ENCODE data around the gene NCAN.
A peak's percentile ranks its signal among the peaks of the same experiment; 100 is the strongest.

The NCAN gene

GRCh38 chr19:19176950-19177349 lies 34.8 kb upstream of the NCAN start:
- Histone ChIP-seq H3K4me1 (peaks cover 4% of the 10 kb centered on the region), H3K9ac (no peak overlapping the region), H3K27ac (no peak overlapping the region), H4K20me1 (peaks cover 3% of the 10 kb centered on the region; the same call in 1 of the 2 replicates), H3K27me3 (no peaks in the 10 kb centered on the region), H3K4me3 (no peak overlapping the region), H3K9me3 (no peaks in the 10 kb centered on the region), H3K4me2 (no peak overlapping the region), H3K36me3 (peaks cover 61% of the 10 kb centered on the region)
- TF ChIP-seq Cebpa-rat (IDR thresholded peaks at IDR 0.05), result no peak

- no peaks in the 10 kb centered on the region for H3K9me3 ChIP-seq
- TF ChIP-seq Cebpa-rat (IDR thresholded peaks at IDR 0.05), result no peak
- H4K20me1 ChIP-seq, result 0 out of 2 replicates have a peak, but pooled peaks cover 2% of the 10 kb centered on the region
- H3K9ac ChIP-seq, result no peak overlapping the region
- H3K4me3 ChIP-seq, result no peak overlapping the region
- H3K27ac ChIP-seq, result no peak overlapping the region
- peaks cover 13% of the 10 kb centered on the region for H3K4me1 ChIP-seq
- peaks cover 72% of the 10 kb centered on the region for H3K36me3 ChIP-seq
- H3K4me2 ChIP-seq, result no peak overlapping the region
- H3K27me3 ChIP-seq, result no peaks in the 10 kb centered on the region
These were observed 32.0 kb upstream of the NCAN start for GRCh38 chr19:19179548-19180441.

GRCh38 chr19:19181488-19181998 lies 30.2 kb upstream of the NCAN start:
- no peak overlapping the region for H3K4me2 ChIP-seq
- H3K27me3 ChIP-seq, result no peaks in the 10 kb centered on the region
- peaks cover 1% of the 10 kb centered on the region; the same call in 1 of the 2 replicates for H3K9me3 ChIP-seq
- H3K4me1 ChIP-seq, result peaks cover 30% of the 10 kb centered on the region
- H3K4me3 ChIP-seq, result no peak overlapping the region
- TF ChIP-seq Cebpa-rat (IDR thresholded peaks at IDR 0.05), result no peak
- no peak overlapping the region for H3K9ac ChIP-seq
- H4K20me1 ChIP-seq, result 0 out of 2 replicates have a peak, but pooled peaks cover 5% of the 10 kb centered on the region
- no peak overlapping the region for H3K27ac ChIP-seq
- H3K36me3 ChIP-seq, result peaks cover 79% of the 10 kb centered on the region

- H3K27ac ChIP-seq, result no peak overlapping the region
- TF ChIP-seq Cebpa-rat (IDR thresholded peaks at IDR 0.05), result no peak
These were observed 25.7 kb upstream of the NCAN start for GRCh38 chr19:19185853-19186740.

GRCh38 chr19:19186742-19187141 lies 25.0 kb upstream of the NCAN start:
- Histone ChIP-seq H3K4me3 (no peak overlapping the region), H3K9ac (no peak overlapping the region), H3K9me3 (peaks cover 6% of the 10 kb centered on the region; the same call in 1 of the 2 replicates), H3K4me2 (no peak overlapping the region), H3K27me3 (no peaks in the 10 kb centered on the region), H3K27ac (no peak overlapping the region), H3K36me3 (peaks cover 69% of the 10 kb centered on the region), H4K20me1 (peaks cover 38% of the 10 kb centered on the region), H3K4me1 (peaks cover 68% of the 10 kb centered on the region)
- no peak for TF ChIP-seq Cebpa-rat (IDR thresholded peaks at IDR 0.05)

More at GRCh38 chr19:19185853-19186740, 25.7 kb upstream of the NCAN start:
- H4K20me1 ChIP-seq, result peaks cover 31% of the 10 kb centered on the region
- H3K27me3 ChIP-seq, result no peaks in the 10 kb centered on the region
- peak overlapping the region; percentile 3; the same call in 1 of the 2 replicates for H3K4me2 ChIP-seq
- H3K4me3 ChIP-seq, result no peak overlapping the region
- peaks cover 75% of the 10 kb centered on the region for H3K36me3 ChIP-seq
- H3K4me1 ChIP-seq, result peaks cover 64% of the 10 kb centered on the region
- H3K9me3 ChIP-seq, result peaks cover 6% of the 10 kb centered on the region; the same call in 1 of the 2 replicates
- H3K9ac ChIP-seq, result 0 out of 2 replicates have a peak overlapping the region, but pooled peaks have one; percentile 10

GRCh38 chr19:19191768-19192077 lies 20.0 kb upstream of the NCAN start:
- Histone ChIP-seq H4K20me1 (peaks cover 34% of the 10 kb centered on the region), H3K27ac (peak overlapping the region; percentile 99), H3K27me3 (no peaks in the 10 kb centered on the region), H3K9ac (peak overlapping the region; percentile 97), H3K9me3 (peaks cover 3% of the 10 kb centered on the region; the same call in 1 of the 2 replicates), H3K4me3 (peak overlapping the region; percentile 100), H3K4me1 (peaks cover 53% of the 10 kb centered on the region), H3K4me2 (peak overlapping the region; percentile 92), H3K36me3 (peaks cover 55% of the 10 kb centered on the region)
- TF ChIP-seq Cebpa-rat (IDR thresholded peaks at IDR 0.05), result no peak

GRCh38 chr19:19192078-19192882 lies 19.5 kb upstream of the NCAN start, which contains the start of the genes BORCS8 and RFXANK:
BORCS8 (minus strand) TSS chr19:19192152; CDS start chr19:19192117, 35 bp downstream.
RFXANK (plus strand) TSS chr19:19192258; CDS start chr19:19193947, 1,689 bp downstream.
- H3K27ac ChIP-seq, result peak within 1 kb of the TSS; percentile 99
- peaks cover 55% of the 10 kb centered on the region for H3K36me3 ChIP-seq
- peaks cover 49% of the 10 kb centered on the region for H3K4me1 ChIP-seq
- H3K4me3 ChIP-seq, result peak within 1 kb of the TSS; percentile 100
- peak within 1 kb of the TSS; percentile 92 for H3K4me2 ChIP-seq
- H3K27me3 ChIP-seq, result no peaks in the 10 kb centered on the region
- H3K9me3 ChIP-seq, result no peaks in the 10 kb centered on the region
- no peak for TF ChIP-seq Cebpa-rat (IDR thresholded peaks at IDR 0.05)
- H4K20me1 ChIP-seq, result peaks cover 34% of the 10 kb centered on the region
- peak within 1 kb of the TSS; percentile 97 for H3K9ac ChIP-seq

GRCh38 chr19:19192910-19193423 lies 18.8 kb upstream of the NCAN start:
- peaks cover 45% of the 10 kb centered on the region for H3K4me1 ChIP-seq
- no peak for TF ChIP-seq Cebpa-rat (IDR thresholded peaks at IDR 0.05)

More at GRCh38 chr19:19192910-19193423, 18.8 kb upstream of the NCAN start:
- Histone ChIP-seq H3K4me3 (peak overlapping the region; percentile 100), H3K9ac (peak overlapping the region; percentile 85), H3K27me3 (no peaks in the 10 kb centered on the region), H3K9me3 (no peaks in the 10 kb centered on the region), H3K27ac (peak overlapping the region; percentile 81), H3K36me3 (peaks cover 57% of the 10 kb centered on the region), H4K20me1 (peaks cover 34% of the 10 kb centered on the region), H3K4me2 (peak overlapping the region; percentile 77)

Data from BLaER1 (cell line).